ENCODE measurements around the gene SLC25A22. TPM values are rescaled to one million over a fixed set of nuclear protein-coding genes. Genes with fewer than 3 reads are reported as not detected.

Gene SLC25A22
- total RNA-seq, 4 donors from 2014 or later, result 5.2 to 14.5 (median 6.9) TPM

DNA sequence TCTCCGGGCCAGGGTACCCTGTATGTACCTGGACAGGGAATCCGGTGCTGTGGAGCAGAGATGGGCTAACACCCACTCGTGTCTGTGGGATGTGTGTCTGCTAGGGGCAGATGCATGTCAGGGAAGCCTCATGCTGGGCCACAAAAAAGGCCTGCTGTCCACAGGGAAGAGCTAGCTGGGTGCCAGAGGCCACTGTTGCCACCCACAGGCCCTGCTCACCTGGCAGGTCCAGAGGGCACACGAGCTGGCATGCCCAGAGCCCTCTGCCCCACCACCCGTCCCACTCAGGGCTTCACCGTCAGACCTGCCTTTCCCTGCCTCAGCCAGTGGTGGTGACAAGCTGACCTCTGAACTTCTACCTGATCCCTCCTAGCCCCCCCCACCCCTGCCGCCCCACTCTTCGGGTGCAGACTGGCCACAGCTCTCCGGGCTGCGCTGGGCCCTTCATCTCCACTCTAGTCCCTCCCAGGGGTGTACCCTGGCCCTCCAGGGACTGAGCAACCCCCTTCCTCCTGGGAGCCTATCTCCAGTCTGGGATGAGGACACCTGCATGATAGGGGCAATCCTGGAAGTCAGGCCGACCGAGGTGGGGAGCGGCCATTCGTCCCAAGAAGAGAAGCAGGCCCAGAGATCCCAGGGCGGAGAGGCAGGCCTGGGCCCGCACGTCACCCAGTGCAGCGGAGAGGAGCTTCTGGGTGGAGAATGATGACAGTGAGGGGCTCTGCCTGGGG, 1.4 kb downstream of the SLC25A22 start:
- no peak for TF ChIP-seq POLR2AphosphoS5 (IDR thresholded peaks at IDR 0.05)
- TF ChIP-seq, protein P1, sequence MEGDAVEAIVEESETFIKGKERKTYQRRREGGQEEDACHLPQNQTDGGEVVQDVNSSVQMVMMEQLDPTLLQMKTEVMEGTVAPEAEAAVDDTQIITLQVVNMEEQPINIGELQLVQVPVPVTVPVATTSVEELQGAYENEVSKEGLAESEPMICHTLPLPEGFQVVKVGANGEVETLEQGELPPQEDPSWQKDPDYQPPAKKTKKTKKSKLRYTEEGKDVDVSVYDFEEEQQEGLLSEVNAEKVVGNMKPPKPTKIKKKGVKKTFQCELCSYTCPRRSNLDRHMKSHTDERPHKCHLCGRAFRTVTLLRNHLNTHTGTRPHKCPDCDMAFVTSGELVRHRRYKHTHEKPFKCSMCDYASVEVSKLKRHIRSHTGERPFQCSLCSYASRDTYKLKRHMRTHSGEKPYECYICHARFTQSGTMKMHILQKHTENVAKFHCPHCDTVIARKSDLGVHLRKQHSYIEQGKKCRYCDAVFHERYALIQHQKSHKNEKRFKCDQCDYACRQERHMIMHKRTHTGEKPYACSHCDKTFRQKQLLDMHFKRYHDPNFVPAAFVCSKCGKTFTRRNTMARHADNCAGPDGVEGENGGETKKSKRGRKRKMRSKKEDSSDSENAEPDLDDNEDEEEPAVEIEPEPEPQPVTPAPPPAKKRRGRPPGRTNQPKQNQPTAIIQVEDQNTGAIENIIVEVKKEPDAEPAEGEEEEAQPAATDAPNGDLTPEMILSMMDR (IDR thresholded peaks at IDR 0.05), result no peak
- no peak for TF ChIP-seq EP300 (IDR thresholded peaks at IDR 0.05)
- TF ChIP-seq POLR2A (IDR thresholded peaks at IDR 0.05), result no peak
- 31% methylated on average over 3 of the region's 18 CpGs; no CpG with 5 or more reads in 1 of the 2 donors for WGBS, 2 donors (ENCODE audit: low coverage in 1 of 2)
- peaks cover 0 to 57% of the 10 kb centered on the region in 2 donors for H3K36me3 ChIP-seq

DNA sequence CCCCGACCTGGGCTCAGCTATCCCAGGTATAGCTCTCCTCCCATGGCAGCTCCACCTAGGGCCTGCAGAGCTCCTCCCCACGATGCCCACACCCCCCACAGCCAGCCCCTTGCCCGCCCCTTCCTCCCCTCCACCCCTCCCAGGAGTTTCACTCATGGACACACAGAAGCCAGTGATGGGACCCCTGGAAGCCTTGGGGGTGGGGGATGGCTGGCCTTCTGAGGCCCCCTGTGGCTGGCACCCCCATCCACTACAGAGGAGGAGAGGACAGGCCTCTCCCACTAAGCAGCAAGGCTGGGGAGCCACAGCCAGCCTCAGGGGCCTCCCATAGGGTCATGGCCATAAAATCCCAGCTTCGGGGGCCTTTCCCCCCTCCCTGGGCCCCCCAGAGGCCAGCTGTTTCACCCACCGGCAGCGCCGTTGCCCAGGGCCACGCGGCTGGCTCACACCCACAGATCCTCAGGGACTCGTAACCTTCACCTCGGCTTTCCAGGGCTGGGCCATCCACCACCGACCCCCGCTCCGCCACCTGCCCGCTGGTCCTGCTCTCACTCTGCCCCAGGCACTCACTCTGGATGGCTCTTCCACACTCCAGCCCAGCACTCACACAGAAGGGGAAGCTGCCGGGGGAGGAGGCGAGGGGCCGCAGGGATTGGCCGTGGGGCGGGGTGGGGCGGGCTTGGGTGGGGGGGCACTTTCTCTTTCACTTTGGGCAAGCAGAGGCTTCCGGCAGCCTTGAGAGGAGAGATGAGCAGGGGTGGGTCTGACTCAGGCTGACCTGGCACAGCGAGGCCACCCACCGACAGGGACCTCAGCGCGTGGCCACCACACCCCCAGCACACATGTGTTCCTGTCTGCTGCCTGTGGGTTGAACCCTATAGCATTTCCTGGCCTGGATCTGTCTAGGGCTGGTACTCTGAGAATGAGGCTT, 2.2 kb downstream of the SLC25A22 start:
- TF ChIP-seq POLR2A (IDR thresholded peaks at IDR 0.05), result peak; percentile 30 to 46
- no peak for TF ChIP-seq EP300 (IDR thresholded peaks at IDR 0.05)
- TF ChIP-seq POLR2AphosphoS5 (IDR thresholded peaks at IDR 0.05), result peak; percentile 31
- ATAC-seq, result peak; percentile 69
- Histone ChIP-seq H3K27me3 (peaks cover 8% of the 10 kb centered on the region), H3K36me3 (peaks cover 0 to 56% of the 10 kb centered on the region in 2 donors), H3K4me3 (peak overlapping the region; percentile 40 to 81), H3K27ac (peak overlapping the region; percentile 20 to 94 (median 86)), H3K4me1 (peaks cover 0 to 58% (median 22%) of the 10 kb centered on the region in 3 donors), H3K9me3 (no peaks in the 10 kb centered on the region)
- 3% methylated on average over 14 of the region's 26 CpGs; no CpG with 5 or more reads in 1 of the 2 donors for WGBS, 2 donors (ENCODE audit: low coverage in 1 of 2)

More for the DNA sequence above, 1.4 kb downstream of the SLC25A22 start:
- H3K27ac ChIP-seq, result peak overlapping the region; percentile 20 to 94 (median 86)
- H3K9me3 ChIP-seq, result no peaks in the 10 kb centered on the region
- peak overlapping the region; percentile 44 to 81 for H3K4me3 ChIP-seq
- peaks cover 0 to 58% (median 22%) of the 10 kb centered on the region in 3 donors for H3K4me1 ChIP-seq
- peak; percentile 0 for ATAC-seq
- H3K27me3 ChIP-seq, result no peaks in the 10 kb centered on the region

DNA sequence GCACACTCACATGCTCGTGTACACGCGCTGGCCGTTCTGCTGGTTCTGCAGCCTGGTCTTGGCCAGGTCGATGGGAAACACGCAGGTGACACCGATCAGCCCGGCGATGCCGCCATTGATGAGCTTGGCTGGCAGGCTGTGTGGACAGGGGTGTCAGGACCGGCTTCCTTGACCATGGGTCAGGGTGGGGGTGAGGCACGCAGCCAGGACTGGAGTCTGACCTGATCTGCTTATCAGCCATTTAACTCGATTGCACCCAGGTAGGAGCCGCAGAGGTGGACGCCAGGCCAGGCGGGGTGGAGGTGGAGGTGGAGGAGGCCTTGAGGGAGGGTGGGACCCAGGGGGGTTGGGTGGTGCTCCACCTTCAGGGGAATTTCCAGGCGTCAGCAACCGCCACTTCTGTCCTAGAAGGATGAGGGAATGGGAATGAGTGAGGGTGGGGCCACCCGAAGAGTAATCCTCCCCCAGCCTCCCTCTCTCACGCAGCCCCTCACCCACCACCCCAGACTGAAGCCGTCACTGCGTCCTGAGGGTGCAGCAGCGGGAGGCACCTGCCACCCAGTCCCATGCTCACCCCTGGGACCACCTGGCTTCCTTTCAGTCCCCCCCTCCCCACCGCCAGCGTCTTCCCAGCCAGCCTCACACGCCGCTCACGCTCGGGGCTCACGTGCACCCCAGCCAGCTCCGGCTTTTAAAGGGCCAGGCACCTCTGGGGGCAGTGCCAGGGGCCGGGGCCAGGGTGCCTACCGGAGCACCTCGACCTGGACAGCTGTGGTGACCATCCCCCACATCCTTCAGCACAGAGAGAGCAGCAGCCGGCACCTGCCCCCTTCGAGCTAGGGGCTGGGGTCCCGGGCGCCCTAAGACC, 3.1 kb downstream of the SLC25A22 start:
- no peaks in the 10 kb centered on the region for H3K9me3 ChIP-seq
- peaks cover 0 to 67% (median 22%) of the 10 kb centered on the region in 3 donors for H3K4me1 ChIP-seq
- TF ChIP-seq EP300 (IDR thresholded peaks at IDR 0.05) (no peak), POLR2A (IDR thresholded peaks at IDR 0.05) (no peak), POLR2AphosphoS5 (IDR thresholded peaks at IDR 0.05) (no peak)
- TF ChIP-seq, protein P1 (IDR thresholded peaks at IDR 0.05), result no peak
- H3K4me3 ChIP-seq, result peak overlapping the region; percentile 40 to 81
- no peak for ATAC-seq
- H3K36me3 ChIP-seq, result peaks cover 0 to 47% of the 10 kb centered on the region in 2 donors
- H3K27me3 ChIP-seq, result peaks cover 17% of the 10 kb centered on the region
- 27 to 60% methylated on average over 3 to 4 of the region's 38 CpGs for WGBS, 2 donors (ENCODE audit: low coverage in 1 of 2)
- H3K27ac ChIP-seq, result peak overlapping the region in 3 of 4 donors; percentile 84 to 94 (median 89)

DNA sequence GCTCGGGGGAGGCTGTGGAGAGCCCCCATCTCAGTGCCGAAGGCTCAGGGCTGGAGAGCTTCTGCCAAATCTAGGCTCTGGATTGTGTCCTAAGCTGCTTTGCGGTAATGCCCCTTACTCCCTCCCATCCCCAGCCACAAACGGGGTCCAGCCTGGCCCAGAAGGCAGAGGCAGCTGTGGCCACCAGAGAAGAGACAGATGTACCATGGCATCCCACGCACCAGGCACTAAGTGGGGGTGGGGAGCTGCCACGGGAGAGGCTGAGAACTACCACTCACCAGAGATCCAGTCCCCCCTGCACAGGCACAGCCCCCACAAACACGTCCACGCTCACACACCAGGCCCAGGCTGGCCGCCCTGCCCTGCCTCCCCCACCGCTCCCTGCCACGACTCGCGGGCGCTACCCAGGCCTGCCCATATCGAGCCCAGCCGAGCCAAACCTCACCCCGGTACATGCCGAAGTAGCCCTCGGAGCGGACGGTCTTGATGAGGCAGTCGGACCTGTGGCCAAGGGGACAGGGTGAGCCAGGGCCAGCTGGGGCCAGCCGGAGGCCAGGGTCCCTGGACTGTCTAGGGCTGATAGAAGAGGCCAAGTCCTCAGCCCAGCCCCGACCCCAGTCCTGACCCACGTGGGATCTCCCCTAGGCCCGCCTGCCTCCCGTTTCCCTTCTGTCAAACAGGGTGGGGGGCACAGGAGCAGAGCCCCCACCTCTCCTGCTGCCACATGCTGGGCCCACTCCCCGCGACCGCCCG, 3.9 kb downstream of the SLC25A22 start:
- peaks cover 0 to 39% of the 10 kb centered on the region in 2 donors for H3K36me3 ChIP-seq
- H3K9me3 ChIP-seq, result no peaks in the 10 kb centered on the region
- ATAC-seq, result no peak
- H3K27ac ChIP-seq, result no peak overlapping the region
- TF ChIP-seq, protein P1 (IDR thresholded peaks at IDR 0.05), result no peak
- TF ChIP-seq EP300 (IDR thresholded peaks at IDR 0.05), result no peak
- TF ChIP-seq POLR2AphosphoS5 (IDR thresholded peaks at IDR 0.05), result no peak
- no peak for TF ChIP-seq POLR2A (IDR thresholded peaks at IDR 0.05)
- 91% methylated on average over 5 of the region's 31 CpGs; no CpG with 5 or more reads in 1 of the 2 donors for whole genome bisulfite sequencing, 2 donors (ENCODE audit: low coverage in 1 of 2)
- no peak overlapping the region for H3K4me3 ChIP-seq
- peaks cover 0 to 72% (median 26%) of the 10 kb centered on the region in 3 donors for H3K4me1 ChIP-seq
- H3K27me3 ChIP-seq, result peaks cover 25% of the 10 kb centered on the region
